Lower leg skin (tissue), 3 donors: ENCODE results near the gene USF2.

ENCODE experiments used
- CTCF ChIP-seq, 3 donors: fragments of 450-650 bp; IDR thresholded peaks; one replicate each; pipeline ENCODE4 v1.5.1; 2016; ENCODE audit warnings: antibody characterized with exemption in 3 of 3, mild to moderate bottlenecking in 3 of 3, moderate library complexity in 2 of 3
- POLR2A ChIP-seq, 2 donors: fragments of 450-650 bp; IDR thresholded peaks; one replicate each; pipeline ENCODE4 v1.6.1; 2016 to 2017; ENCODE audit warnings: antibody characterized with exemption in 2 of 2, mild to moderate bottlenecking in 1 of 2, moderate library complexity in 1 of 2

GRCh38 chr19:35314858-35315470 lies 46.2 kb downstream of the USF2 start:
- TF ChIP-seq CTCF (IDR thresholded peaks at IDR 0.05) (no peak), POLR2A (IDR thresholded peaks at IDR 0.05) (no peak)
